Ovary (tissue), 9 donors: ENCODE results near the gene MIAT. TPM values are rescaled to one million over a fixed set of nuclear protein-coding genes. Genes with fewer than 3 reads are reported as not detected.

Source experiments
- DNase-seq, 5 donors: peaks; one replicate each; pipeline ENCODE4 v3.0.0-alpha.2; 2019 to 2020
- H3K27ac ChIP-seq, 2 donors: fragments of 200-600 bp; one replicate each; pipeline versions ENCODE4 v1.5.1 to v1.8.0; 2019 to 2022
- H3K27me3 ChIP-seq: fragments of 200-600 bp; one replicate; pipeline ENCODE4 v1.8.0; 2022
- H3K36me3 ChIP-seq: fragments of 200-600 bp; sonication (generic); one replicate; pipeline ENCODE4 v1.5.1; 2019
- H3K4me1 ChIP-seq: one replicate; pipeline ENCODE4 v1.8.1; 2013; ENCODE audit warnings: mild to moderate bottlenecking, moderate library complexity; ENCODE audit not compliant: insufficient read depth
- H3K4me3 ChIP-seq: fragments of 200-600 bp; sonication (generic); one replicate; pipeline ENCODE4 v1.5.1; 2017
- H3K9me3 ChIP-seq, 2 donors: fragments of 200-600 bp in 1 of 2; sonication (generic) in 1 of 2; one replicate each; pipeline versions ENCODE4 v1.5.1 to v1.8.1; 2013 to 2019; ENCODE audit warnings: mild to moderate bottlenecking in 1 of 2, moderate library complexity in 1 of 2
- CTCF ChIP-seq, 3 donors: fragments of 450-650 bp in 2 of 3; fragments of 200-600 bp in 1 of 3; IDR thresholded peaks; one replicate each; pipeline versions ENCODE4 v1.5.1 to v1.8.0; 2016 to 2022; ENCODE audit warnings: antibody characterized with exemption in 3 of 3, mild to moderate bottlenecking in 1 of 3
- EP300 ChIP-seq: sonication (generic); formaldehyde crosslinking; IDR thresholded peaks from one replicate; pipeline ENCODE4 v1.6.1; 2017; ENCODE audit warnings: antibody characterized with exemption
- POLR2A ChIP-seq: fragments of 450-650 bp; IDR thresholded peaks from one replicate; pipeline ENCODE4 v1.6.1; 2017; ENCODE audit warnings: antibody characterized with exemption, mild to moderate bottlenecking, moderate library complexity
- WGBS, 3 donors: extraction: QIAGEN DNeasy Blood & Tissue Kit in 1 of 3; methylation state at CpG; one replicate each; pipeline versions ENCODE4 v1.1.5 to v1.1.7; 2013 to 2017; 5-methylcytosine and 5-hydroxymethylcytosine counted together
- intact Hi-C, 4 donors: fragments of 100-400 bp; cut with DNase I; formaldehyde crosslinking; loops; one replicate each; pipeline versions ENCODE4 v1.11.0 to v1.15.1; 2022 to 2023
- polyA plus RNA-seq, 2 donors: library from polyadenylated mRNA; stranded (reverse); fragments of 200-250 nt in 1 of 2; fragments of 350-450 nt in 1 of 2; fragmentation: Illumina TruSeq in 1 of 2; extraction: RNeasy Lipid Tissue Mini Kit (QIAGEN cat#74804) in 1 of 2; gene quantifications; one replicate each; pipeline ENCODE4 v1.2.3, GENCODE V29; 2013 to 2014
- total RNA-seq, 7 donors: library from RNA; depleted of rRNA in 2 of 7; stranded (reverse); fragments of >200 nt in 2 of 7; fragmentation: NEBNext Ultra II Directional in 3 of 7; extraction: Animal tissue kit (Norgen Biotek cat#: 25700) in 3 of 7; gene quantifications; one replicate each; pipeline versions ENCODE4 v1.1.0 to v1.2.4, GENCODE V29; 2016 to 2023
- donor health status: DM: no; HTN: no; CAD: no; lungs with moderate emphysema.
- donor health status: DM: no; HTN: no; CAD: no.
- donor health status: Bipolar disorder and iron deficiency.
- donor health status: DM: yes; HTN: yes; CAD: no.
- donor health status: DM: no; HTN: no; CAD: no.
- donor health status: DM: yes; HTN: yes; CAD: no.

MIAT gene
- total and polyA plus RNA-seq, 9 donors, result 0.15 to 0.97 (median 0.56) TPM

GRCh38 chr22:26615830-26616435 lies 41.5 kb upstream of the MIAT start:
- H3K4me1 ChIP-seq, result no peaks in the 10 kb centered on the region
- WGBS, 3 donors, result 65 to 81% (median 70%) methylated on average over 11 of the region's 11 CpGs
- no peak for DNase-seq
- no peaks in the 10 kb centered on the region for H3K27me3 ChIP-seq
- no peaks in the 10 kb centered on the region for H3K9me3 ChIP-seq
- H3K4me3 ChIP-seq, result no peak overlapping the region
- H3K36me3 ChIP-seq, result no peaks in the 10 kb centered on the region
- TF ChIP-seq CTCF (IDR thresholded peaks at IDR 0.05) (no peak), POLR2A (no peak), EP300 (no peak)
- intact Hi-C loops, result no loop called here
- H3K27ac ChIP-seq, result no peak overlapping the region

GRCh38 chr22:26616650-26617049 lies 40.7 kb upstream of the MIAT start:
- Histone ChIP-seq H3K4me3 (no peak overlapping the region), H3K9me3 (no peaks in the 10 kb centered on the region), H3K27ac (no peak overlapping the region), H3K36me3 (no peaks in the 10 kb centered on the region), H3K27me3 (no peaks in the 10 kb centered on the region), H3K4me1 (no peaks in the 10 kb centered on the region)
- TF ChIP-seq CTCF (IDR thresholded peaks at IDR 0.05) (no peak), POLR2A (no peak), EP300 (no peak)
- DNase-seq, result no peak
- intact Hi-C loops, result no loop called here
- WGBS, 3 donors, result 31 to 48% (median 42%) methylated on average over 2 of the region's 2 CpGs

GRCh38 chr22:26617271-26618199 lies 39.9 kb upstream of the MIAT start, which contains the start of gene CRYBB1:
CRYBB1 (minus strand) TSS chr22:26618027; CDS start chr22:26616319, 1,708 bp downstream.
- 45 to 56% (median 54%) methylated on average over 7 of the region's 7 CpGs for WGBS, 3 donors

GRCh38 chr22:26618455-26618854 lies 38.9 kb upstream of the MIAT start:
- no peaks in the 10 kb centered on the region for H3K4me1 ChIP-seq
- H3K36me3 ChIP-seq, result no peaks in the 10 kb centered on the region
- no peaks in the 10 kb centered on the region for H3K27me3 ChIP-seq
- H3K27ac ChIP-seq, result no peak overlapping the region
- TF ChIP-seq POLR2A, result no peak
- no peak for TF ChIP-seq CTCF (IDR thresholded peaks at IDR 0.05)
- H3K9me3 ChIP-seq, result no peaks in the 10 kb centered on the region
- intact Hi-C loops, result no loop called here
- 76 to 86% (median 81%) methylated on average over 8 of the region's 8 CpGs for WGBS, 3 donors
- H3K4me3 ChIP-seq, result no peak overlapping the region
- DNase-seq, result no peak

More at GRCh38 chr22:26617271-26618199, 39.9 kb upstream of the MIAT start, which contains the start of gene CRYBB1:
- Histone ChIP-seq H3K9me3 (no peaks in the 10 kb centered on the region), H3K27me3 (no peaks in the 10 kb centered on the region), H3K27ac (no peak within 1 kb of the TSS), H3K4me1 (no peaks in the 10 kb centered on the region), H3K36me3 (no peaks in the 10 kb centered on the region), H3K4me3 (no peak within 1 kb of the TSS)
- no peak for TF ChIP-seq POLR2A
- TF ChIP-seq CTCF (IDR thresholded peaks at IDR 0.05), result no peak
- TF ChIP-seq EP300, result no peak
- intact Hi-C loops, result no loop called here
- DNase-seq, result no peak
